Mesendoderm (in vitro differentiated cells): Measurements from ENCODE around the gene DSP.

ENCODE experiments used
- DNase-seq: peaks from one replicate; pipeline ENCODE4 v3.0.0; 2013
- H2AK5ac ChIP-seq: 2 replicates; pipeline ENCODE4 v1.6.1; 2013; ENCODE audit warnings: low read length, inconsistent platforms
- H2BK120ac ChIP-seq: 2 replicates; pipeline ENCODE4 v1.6.1; 2013; ENCODE audit warnings: low read depth, mild to moderate bottlenecking, low read length, moderate library complexity, mixed read lengths
- H2BK15ac ChIP-seq: replicated peaks from 2 replicates; pipeline ENCODE4 v1.6.1; 2013; ENCODE audit warnings: low read depth, mild to moderate bottlenecking, moderate library complexity
- H2BK5ac ChIP-seq: 2 replicates; pipeline ENCODE4 v1.6.1; 2013; ENCODE audit warnings: low read length, inconsistent platforms
- H3K18ac ChIP-seq: 2 replicates; pipeline ENCODE4 v1.6.1; 2013; ENCODE audit warnings: mild to moderate bottlenecking, low read length, mixed read lengths
- H3K23ac ChIP-seq: one replicate; pipeline ENCODE4 v1.6.1; 2013; ENCODE audit warnings: low read length
- H3K27ac ChIP-seq: 2 replicates; pipeline ENCODE4 v1.5.1; 2013; ENCODE audit warnings: low read depth, mild to moderate bottlenecking, inconsistent platforms, low read length, moderate library complexity
- H3K27me3 ChIP-seq: 2 replicates; pipeline ENCODE4 v1.6.1; 2013; ENCODE audit warnings: low read length, control low read depth, mild to moderate bottlenecking, inconsistent platforms; ENCODE audit not compliant: insufficient read depth, poor library complexity
- H3K36me3 ChIP-seq: 2 replicates; pipeline ENCODE4 v1.6.1; 2013; ENCODE audit warnings: low read length, inconsistent platforms; ENCODE audit not compliant: control insufficient read depth, insufficient read depth
- H3K4ac ChIP-seq: one replicate; pipeline ENCODE4 v1.6.1; 2013; ENCODE audit warnings: low read depth, mild to moderate bottlenecking, low read length, moderate library complexity
- H3K4me1 ChIP-seq: 2 replicates; pipeline ENCODE4 v1.6.1; 2013; ENCODE audit warnings: low read depth, low read length, inconsistent platforms; ENCODE audit not compliant: control insufficient read depth
- H3K4me2 ChIP-seq: 2 replicates; pipeline ENCODE4 v1.6.1; 2013; ENCODE audit warnings: low read length
- H3K4me3 ChIP-seq: 2 replicates; pipeline ENCODE4 v1.5.1; 2013; ENCODE audit warnings: mild to moderate bottlenecking, low read length
- H3K56ac ChIP-seq: one replicate; pipeline ENCODE4 v1.6.1; 2013; ENCODE audit warnings: low read length
- H3K79me1 ChIP-seq: 2 replicates; pipeline ENCODE4 v1.6.1; 2013; ENCODE audit warnings: low read length, inconsistent platforms
- H3K79me2 ChIP-seq: 2 replicates; pipeline ENCODE4 v1.6.1; 2013; ENCODE audit warnings: mild to moderate bottlenecking, low read length; ENCODE audit not compliant: control insufficient read depth, insufficient read depth
- H3K9ac ChIP-seq: 2 replicates; pipeline ENCODE4 v1.6.1; 2013; ENCODE audit warnings: low read length, inconsistent platforms
- H4K5ac ChIP-seq: one replicate; pipeline ENCODE4 v1.6.1; 2013; ENCODE audit warnings: low read length
- H4K8ac ChIP-seq: one replicate; pipeline ENCODE4 v1.6.1; 2013; ENCODE audit warnings: low read depth, mild to moderate bottlenecking, control low read depth, low read length, moderate library complexity
- WGBS: extraction: QIAGEN DNeasy Blood & Tissue Kit; methylation state at CpG from one replicate; pipeline ENCODE4 v1.1.7; 2013; ENCODE audit warnings: low lambda C conversion rate, missing lambda C conversion rate; ENCODE audit not compliant: insufficient coverage; ENCODE audit errors: extremely low coverage; 5-methylcytosine and 5-hydroxymethylcytosine counted together

Gene DSP

GRCh38 chr6:7556394-7557106 lies 15.1 kb downstream of the DSP start:
- WGBS: no CpG with 5 or more reads among the region's 12 CpGs
- Histone ChIP-seq H4K8ac (no peak overlapping the region), H3K4me3 (no peak overlapping the region), H3K56ac (no peak overlapping the region), H3K4ac (no peak overlapping the region), H3K23ac (no peak overlapping the region), H3K36me3 (no peaks in the 10 kb centered on the region), H3K4me1 (no peaks in the 10 kb centered on the region), H3K79me2 (peaks cover 3% of the 10 kb centered on the region), H3K18ac (no peak overlapping the region), H2BK15ac (no peak overlapping the region), H3K27ac (no peak overlapping the region), H2BK120ac (no peak overlapping the region), H3K79me1 (peaks cover 6% of the 10 kb centered on the region), H2BK5ac (no peak overlapping the region), H4K5ac (no peak overlapping the region), H3K9ac (no peak overlapping the region), H2AK5ac (no peak overlapping the region), H3K27me3 (no peaks in the 10 kb centered on the region), H3K4me2 (no peak overlapping the region)
- no peak for DNase-seq

GRCh38 chr6:7557652-7558051 lies 16.2 kb downstream of the DSP start:
- H3K56ac ChIP-seq: no peak overlapping the region
- no peak overlapping the region for H3K4ac ChIP-seq
- H3K23ac ChIP-seq: no peak overlapping the region
- H3K18ac ChIP-seq: no peak overlapping the region
- H3K27ac ChIP-seq: no peak overlapping the region
- no peak overlapping the region for H2BK5ac ChIP-seq
- H3K4me3 ChIP-seq: no peak overlapping the region
- no peak overlapping the region for H2BK120ac ChIP-seq
- H3K36me3 ChIP-seq: no peaks in the 10 kb centered on the region
- H4K5ac ChIP-seq: no peak overlapping the region
- H3K4me1 ChIP-seq: no peaks in the 10 kb centered on the region
- H3K9ac ChIP-seq: no peak overlapping the region
- no peak overlapping the region for H2AK5ac ChIP-seq
- no peak overlapping the region for H3K4me2 ChIP-seq
- H4K8ac ChIP-seq: no peak overlapping the region
- peaks cover 4% of the 10 kb centered on the region for H3K79me1 ChIP-seq
- H2BK15ac ChIP-seq: no peak overlapping the region
- no peaks in the 10 kb centered on the region for H3K27me3 ChIP-seq
- no peak for DNase-seq
- no CpG with 5 or more reads among the region's 2 CpGs for WGBS
- H3K79me2 ChIP-seq: no peaks in the 10 kb centered on the region

GRCh38 chr6:7558781-7559180 lies 17.3 kb downstream of the DSP start:
- no peak for DNase-seq
- no peak overlapping the region for H3K4me3 ChIP-seq

GRCh38 chr6:7559196-7559595 lies 17.7 kb downstream of the DSP start:
- H2BK15ac ChIP-seq: no peak overlapping the region
- H4K8ac ChIP-seq: no peak overlapping the region
- H3K18ac ChIP-seq: no peak overlapping the region
- H3K23ac ChIP-seq: no peak overlapping the region
- H3K27me3 ChIP-seq: no peaks in the 10 kb centered on the region
- no CpG with 5 or more reads among the region's 6 CpGs for WGBS
- H3K4me1 ChIP-seq: no peaks in the 10 kb centered on the region
- H3K27ac ChIP-seq: no peak overlapping the region
- H2AK5ac ChIP-seq: no peak overlapping the region
- no peak overlapping the region for H3K56ac ChIP-seq
- no peaks in the 10 kb centered on the region for H3K36me3 ChIP-seq
- no peak overlapping the region for H2BK5ac ChIP-seq
- H2BK120ac ChIP-seq: no peak overlapping the region
- no peak overlapping the region for H3K9ac ChIP-seq
- no peak overlapping the region for H3K4me2 ChIP-seq
- no peak overlapping the region for H3K4ac ChIP-seq
- DNase-seq: no peak
- no peak overlapping the region for H3K4me3 ChIP-seq
- H3K79me1 ChIP-seq: no peaks in the 10 kb centered on the region
- H4K5ac ChIP-seq: no peak overlapping the region
- H3K79me2 ChIP-seq: no peaks in the 10 kb centered on the region

More at GRCh38 chr6:7558781-7559180, 17.3 kb downstream of the DSP start:
- H2BK15ac ChIP-seq: no peak overlapping the region
- H4K8ac ChIP-seq: no peak overlapping the region
- no peaks in the 10 kb centered on the region for H3K4me1 ChIP-seq
- no peak overlapping the region for H3K23ac ChIP-seq
- H2BK120ac ChIP-seq: no peak overlapping the region
- no peak overlapping the region for H2BK5ac ChIP-seq
- no peak overlapping the region for H2AK5ac ChIP-seq
- H3K27ac ChIP-seq: no peak overlapping the region
- H3K18ac ChIP-seq: no peak overlapping the region
- no peaks in the 10 kb centered on the region for H3K27me3 ChIP-seq
- no peak overlapping the region for H3K56ac ChIP-seq
- no peak overlapping the region for H3K9ac ChIP-seq
- no peak overlapping the region for H4K5ac ChIP-seq
- H3K79me2 ChIP-seq: no peaks in the 10 kb centered on the region
- no peaks in the 10 kb centered on the region for H3K79me1 ChIP-seq
- H3K36me3 ChIP-seq: no peaks in the 10 kb centered on the region
- H3K4ac ChIP-seq: no peak overlapping the region
- no CpG with 5 or more reads among the region's 4 CpGs for WGBS
- no peak overlapping the region for H3K4me2 ChIP-seq

GRCh38 chr6:7559651-7560385 lies 18.3 kb downstream of the DSP start:
- Histone ChIP-seq H3K36me3 (no peaks in the 10 kb centered on the region), H3K56ac (no peak overlapping the region), H3K79me1 (no peaks in the 10 kb centered on the region), H3K4me1 (no peaks in the 10 kb centered on the region), H3K4me3 (no peak overlapping the region), H3K27ac (no peak overlapping the region), H2BK120ac (no peak overlapping the region), H3K4me2 (no peak overlapping the region), H3K18ac (no peak overlapping the region), H2BK5ac (no peak overlapping the region), H3K23ac (no peak overlapping the region), H3K9ac (no peak overlapping the region), H3K4ac (no peak overlapping the region), H4K5ac (no peak overlapping the region), H4K8ac (no peak overlapping the region), H2AK5ac (no peak overlapping the region), H3K79me2 (no peaks in the 10 kb centered on the region), H2BK15ac (no peak overlapping the region), H3K27me3 (no peaks in the 10 kb centered on the region)
- DNase-seq: no peak
- no CpG with 5 or more reads among the region's 2 CpGs for WGBS
